Gastroesophageal sphincter (tissue), 3 donors: ENCODE data around the gene SYTL2.

ENCODE experiments used
- POLR2AphosphoS5 ChIP-seq: sonication (generic); formaldehyde crosslinking; IDR thresholded peaks from one replicate; pipeline ENCODE4 v1.6.1; 2017; ENCODE audit warnings: antibody characterized with exemption
- TF ChIP-seq, protein P1 (sequence below), 4 experiments: fragments of 200-600 bp in 2 of 4; fragments of 450-650 bp in 2 of 4; sonication (generic) in 1 of 4; IDR thresholded peaks; one replicate each; pipeline ENCODE4 v1.5.1; 2017 to 2019; ENCODE audit warnings: antibody characterized with exemption in 4 of 4, mild to moderate bottlenecking in 2 of 4, moderate library complexity in 2 of 4

DNA sequence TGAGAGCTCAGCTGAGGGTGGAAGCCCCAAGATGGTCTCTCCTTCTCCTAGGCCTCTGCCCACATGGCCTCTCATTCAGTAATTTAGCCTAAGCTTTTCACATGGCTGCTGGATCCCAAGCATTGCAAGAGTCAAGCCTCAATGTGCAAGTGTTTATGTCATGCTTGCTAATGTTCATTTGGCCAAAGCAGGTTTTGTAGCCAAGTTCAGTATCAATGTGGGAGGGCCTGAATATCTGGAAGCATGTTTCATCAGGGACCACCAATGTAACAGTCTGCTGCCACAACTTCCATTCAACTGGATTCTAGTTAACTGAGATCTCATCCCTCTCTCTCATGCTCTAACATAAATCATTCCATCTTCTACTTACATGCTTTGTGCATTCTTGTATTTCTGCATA, 8.5 kb upstream of the SYTL2 start:
- TF ChIP-seq, protein P1, sequence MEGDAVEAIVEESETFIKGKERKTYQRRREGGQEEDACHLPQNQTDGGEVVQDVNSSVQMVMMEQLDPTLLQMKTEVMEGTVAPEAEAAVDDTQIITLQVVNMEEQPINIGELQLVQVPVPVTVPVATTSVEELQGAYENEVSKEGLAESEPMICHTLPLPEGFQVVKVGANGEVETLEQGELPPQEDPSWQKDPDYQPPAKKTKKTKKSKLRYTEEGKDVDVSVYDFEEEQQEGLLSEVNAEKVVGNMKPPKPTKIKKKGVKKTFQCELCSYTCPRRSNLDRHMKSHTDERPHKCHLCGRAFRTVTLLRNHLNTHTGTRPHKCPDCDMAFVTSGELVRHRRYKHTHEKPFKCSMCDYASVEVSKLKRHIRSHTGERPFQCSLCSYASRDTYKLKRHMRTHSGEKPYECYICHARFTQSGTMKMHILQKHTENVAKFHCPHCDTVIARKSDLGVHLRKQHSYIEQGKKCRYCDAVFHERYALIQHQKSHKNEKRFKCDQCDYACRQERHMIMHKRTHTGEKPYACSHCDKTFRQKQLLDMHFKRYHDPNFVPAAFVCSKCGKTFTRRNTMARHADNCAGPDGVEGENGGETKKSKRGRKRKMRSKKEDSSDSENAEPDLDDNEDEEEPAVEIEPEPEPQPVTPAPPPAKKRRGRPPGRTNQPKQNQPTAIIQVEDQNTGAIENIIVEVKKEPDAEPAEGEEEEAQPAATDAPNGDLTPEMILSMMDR (IDR thresholded peaks at IDR 0.05): no peak
- TF ChIP-seq POLR2AphosphoS5: no peak
